GM20431 (cell line): Measurements from ENCODE around the gene PRKG1.
"Not testable (repeated sequence)": the region's sequence is repeated elsewhere in the genome, so short reads cannot be mapped to it uniquely, and the experiment has no call there.

Experiments used
- in situ Hi-C: fragments of 300-500 bp; cut with MseI, MboI; formaldehyde crosslinking; loops from one replicate; pipeline ENCODE4 v1.15.0; 2020; ENCODE audit warnings: low sequenced_read_pairs; ENCODE audit not compliant: unreplicated experiment

PRKG1 gene

GRCh38 chr10:51455762-51456161 is 381.5 kb downstream of the PRKG1 start:
- in situ Hi-C loops: not testable (repeated sequence)

GRCh38 chr10:51459476-51459875 is 385.2 kb downstream of the PRKG1 start:
- in situ Hi-C loops: no loop called here

GRCh38 chr10:51462076-51462779 is 387.9 kb downstream of the PRKG1 start:
- in situ Hi-C loops: no loop called here

GRCh38 chr10:51468424-51468823 is 394.1 kb downstream of the PRKG1 start:
- in situ Hi-C loops: no loop called here

GRCh38 chr10:51469686-51470085 is 395.4 kb downstream of the PRKG1 start:
- in situ Hi-C loops: no loop called here

- in situ Hi-C loops: no loop called here
Observed at GRCh38 chr10:51471271-51471670, 397.0 kb downstream of the PRKG1 start.

GRCh38 chr10:51472154-51472553 is 397.9 kb downstream of the PRKG1 start:
- in situ Hi-C loops: no loop called here

- in situ Hi-C loops: no loop called here
Observed at GRCh38 chr10:51479711-51480110, 405.4 kb downstream of the PRKG1 start.

- in situ Hi-C loops: no loop called here
Observed at GRCh38 chr10:51485668-51486067, 411.4 kb downstream of the PRKG1 start.

GRCh38 chr10:51487576-51487975 is 413.3 kb downstream of the PRKG1 start:
- in situ Hi-C loops: no loop called here

- in situ Hi-C loops: no loop called here
Observed at GRCh38 chr10:51488766-51489408, 414.6 kb downstream of the PRKG1 start.

GRCh38 chr10:51498424-51498823 is 424.1 kb downstream of the PRKG1 start:
- in situ Hi-C loops: no loop called here

GRCh38 chr10:51501396-51501795 is 427.1 kb downstream of the PRKG1 start:
- in situ Hi-C loops: no loop called here

GRCh38 chr10:51502124-51502523 is 427.8 kb downstream of the PRKG1 start:
- in situ Hi-C loops: no loop called here

GRCh38 chr10:51503378-51503777 is 429.1 kb downstream of the PRKG1 start:
- in situ Hi-C loops: no loop called here

GRCh38 chr10:51507476-51507875 is 433.2 kb downstream of the PRKG1 start:
- in situ Hi-C loops: no loop called here

- in situ Hi-C loops: no loop called here
Observed at GRCh38 chr10:51508156-51508555, 433.9 kb downstream of the PRKG1 start.

GRCh38 chr10:51510231-51510630 is 435.9 kb downstream of the PRKG1 start:
- in situ Hi-C loops: no loop called here

GRCh38 chr10:51521605-51522004 is 447.3 kb downstream of the PRKG1 start:
- in situ Hi-C loops: no loop called here

GRCh38 chr10:51522858-51523257 is 448.6 kb downstream of the PRKG1 start:
- in situ Hi-C loops: no loop called here

GRCh38 chr10:51523440-51523839 is 449.2 kb downstream of the PRKG1 start:
- in situ Hi-C loops: no loop called here

- in situ Hi-C loops: no loop called here
Observed at GRCh38 chr10:51524041-51524440, 449.8 kb downstream of the PRKG1 start.
